GM19455 (cell line): ENCODE results near the gene CDK5R2.
"Not testable (repeated sequence)": the region's sequence is repeated elsewhere in the genome, so short reads cannot be mapped to it uniquely, and the experiment has no call there.

Source experiments
- ATAC-seq: cut with Tn5 transposase; IDR thresholded peaks from one replicate; pipeline ENCODE4 v1.9.1; 2021; ENCODE audit not compliant: unreplicated experiment

CDK5R2 gene

GRCh38 chr2:218959141-218959731 lies at the start of gene CDK5R2:
Gene CDK5R2, plus strand, starts transcription at chr2:218959666. Its CDS starts 155 bp downstream, at chr2:218959821.
- peak; percentile 99 for ATAC-seq

- no peak for ATAC-seq
Observed at GRCh38 chr2:218910741-218911140, 48.7 kb upstream of the CDK5R2 start.

GRCh38 chr2:218920504-218920903 lies 39.0 kb upstream of the CDK5R2 start:
- ATAC-seq = no peak

- no peak for ATAC-seq
Observed at GRCh38 chr2:218924757-218925156, 34.7 kb upstream of the CDK5R2 start.

GRCh38 chr2:218925434-218925833 lies 34.0 kb upstream of the CDK5R2 start:
- ATAC-seq = no peak

GRCh38 chr2:218927422-218927821 lies 32.0 kb upstream of the CDK5R2 start:
- no peak for ATAC-seq

GRCh38 chr2:218927876-218928275 lies 31.6 kb upstream of the CDK5R2 start:
- ATAC-seq = no peak

- ATAC-seq = not testable (repeated sequence)
Observed at GRCh38 chr2:218930488-218930887, 29.0 kb upstream of the CDK5R2 start.

- not testable (repeated sequence) for ATAC-seq
Observed at GRCh38 chr2:218931751-218932150, 27.7 kb upstream of the CDK5R2 start.

DNA sequence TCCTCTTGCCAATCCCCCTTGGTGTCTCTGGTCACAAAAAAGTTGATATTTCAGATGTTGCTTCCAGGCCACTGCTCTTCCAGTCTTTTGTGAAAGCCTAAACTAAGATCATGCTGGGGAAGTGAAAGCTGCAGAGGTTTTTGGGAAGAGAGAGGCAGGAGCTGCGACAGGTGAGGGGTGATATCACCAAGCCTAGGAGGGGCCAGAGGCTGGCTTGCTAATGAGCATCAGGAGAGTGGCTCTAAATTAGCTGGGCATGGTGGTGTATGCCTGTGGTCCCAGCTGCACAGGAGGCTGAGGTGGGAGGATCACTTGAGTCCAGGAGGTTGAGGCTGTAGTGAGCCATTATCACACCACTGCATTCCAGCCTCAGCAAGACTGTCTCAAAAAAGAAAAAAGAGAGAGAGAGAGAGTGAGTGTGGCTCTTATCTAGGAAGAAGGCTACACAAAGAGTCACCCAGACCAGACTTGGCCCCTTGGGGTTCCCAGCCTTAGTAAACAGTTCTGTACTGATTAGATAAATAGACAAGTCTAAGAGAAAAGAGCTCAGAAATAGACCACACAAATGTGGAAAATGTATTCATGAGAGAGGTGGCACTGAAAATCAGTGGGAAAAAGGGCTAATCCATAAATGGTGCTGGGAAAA lies 14.6 kb upstream of the CDK5R2 start:
- ATAC-seq = no peak

DNA sequence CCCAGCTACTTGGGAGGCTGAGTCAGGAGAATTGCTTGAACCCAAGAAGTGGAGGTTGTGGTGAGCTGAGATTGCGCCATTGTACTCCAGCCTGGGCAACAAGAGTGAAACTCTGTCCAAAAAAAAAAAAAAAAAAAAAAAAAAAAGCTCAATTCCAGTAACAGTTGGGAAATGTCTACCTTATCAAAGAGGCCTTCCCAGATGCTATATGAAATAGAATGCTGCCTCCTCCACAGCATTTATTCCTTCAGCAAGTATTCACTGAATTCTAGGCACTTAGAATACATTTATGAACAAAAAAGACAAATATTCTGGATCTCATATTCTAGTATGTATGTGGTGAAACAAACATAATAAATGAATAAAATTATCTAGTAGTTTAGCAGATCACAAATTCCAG lies 12.8 kb upstream of the CDK5R2 start:
- ATAC-seq = no peak

GRCh38 chr2:218952160-218952559 lies 7.3 kb upstream of the CDK5R2 start:
- no peak for ATAC-seq

GRCh38 chr2:218953366-218953954 lies 6.0 kb upstream of the CDK5R2 start:
- no peak for ATAC-seq

DNA sequence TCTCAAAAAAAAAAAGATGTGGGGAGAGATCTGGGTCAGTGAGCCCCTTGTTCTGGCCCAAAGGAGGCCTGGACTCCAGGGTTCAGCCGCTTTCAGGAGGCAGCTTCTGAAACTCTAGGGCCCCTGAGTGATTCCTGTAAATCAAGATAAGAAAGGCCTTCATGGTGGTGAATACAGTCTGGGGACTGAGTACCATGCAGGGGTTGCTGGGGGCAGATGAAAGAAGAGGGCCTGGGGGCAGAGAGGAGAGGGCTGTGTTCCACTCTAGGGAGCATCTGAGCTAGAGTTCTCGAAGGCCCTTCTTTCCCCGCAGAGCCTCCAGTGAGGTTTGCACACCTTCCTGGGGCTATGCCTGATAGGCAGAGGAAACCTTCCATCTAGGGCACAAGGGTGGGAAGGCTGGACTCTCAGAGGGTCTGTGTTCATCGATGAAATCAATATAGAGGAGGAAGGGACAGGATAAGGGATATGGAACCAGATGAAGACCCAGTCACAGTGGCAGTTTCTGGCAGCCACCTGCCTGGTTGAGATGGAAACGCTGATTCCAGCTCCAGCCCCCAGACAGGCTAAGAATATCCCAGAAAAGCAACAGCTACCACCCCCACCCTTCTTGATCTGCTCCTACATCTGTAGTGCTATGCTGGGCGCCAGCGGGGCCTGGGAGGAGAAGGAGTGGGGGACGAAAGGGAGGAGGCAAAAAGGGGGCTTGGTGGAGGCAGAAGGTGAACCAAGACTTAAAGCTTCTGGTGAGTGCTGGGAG lies 4.7 kb upstream of the CDK5R2 start:
- ATAC-seq = no peak

- no peak for ATAC-seq
Observed at GRCh38 chr2:218956039-218956438, 3.4 kb upstream of the CDK5R2 start.

GRCh38 chr2:218957671-218958070 lies 1.8 kb upstream of the CDK5R2 start:
- ATAC-seq = no peak

GRCh38 chr2:218958276-218958675 lies 1.2 kb upstream of the CDK5R2 start:
- ATAC-seq = no peak

GRCh38 chr2:218959761-218960308 lies 369 bp downstream of the CDK5R2 start:
- ATAC-seq = peak; percentile 29

- no peak for ATAC-seq
Observed at GRCh38 chr2:218960309-218961165, 1.1 kb downstream of the CDK5R2 start.

GRCh38 chr2:218961229-218961628 lies 1.8 kb downstream of the CDK5R2 start:
- no peak for ATAC-seq
